GM06990 (cell line): ENCODE measurements around the gene DCAF15.

Experiments
- DNase-seq: peaks from one replicate; pipeline ENCODE4 v3.0.0-alpha.2; 2011; ENCODE audit not compliant: insufficient read length; ENCODE audit errors: extremely low read depth
- H3K27me3 ChIP-seq: replicated peaks from 2 replicates; pipeline ENCODE4 v1.6.0; 2011; ENCODE audit warnings: low read length; ENCODE audit not compliant: control insufficient read depth, insufficient read depth
- H3K36me3 ChIP-seq: 2 replicates; pipeline ENCODE4 v1.5.1; 2011; ENCODE audit warnings: low read length; ENCODE audit not compliant: control insufficient read depth, insufficient read depth
- H3K4me3 ChIP-seq: replicated peaks from 2 replicates; pipeline ENCODE4 v1.5.1; 2011; ENCODE audit warnings: low read depth, mild to moderate bottlenecking, control low read depth, low read length
- TF ChIP-seq, protein P1 (sequence below): IDR thresholded peaks from 2 replicates; pipeline ENCODE4 v1.5.1; 2011; ENCODE audit warnings: low read length, control low read depth, mild to moderate bottlenecking, inconsistent platforms; ENCODE audit not compliant: insufficient read depth, poor library complexity, severe bottlenecking

DCAF15 gene

GRCh38 chr19:14006766-14007562 is 54.7 kb downstream of the DCAF15 start:
- Histone ChIP-seq H3K36me3 (no peaks in the 10 kb centered on the region), H3K4me3 (peak overlapping the region; percentile 84), H3K27me3 (no peaks in the 10 kb centered on the region)
- no peak for DNase-seq
- TF ChIP-seq, protein P1, sequence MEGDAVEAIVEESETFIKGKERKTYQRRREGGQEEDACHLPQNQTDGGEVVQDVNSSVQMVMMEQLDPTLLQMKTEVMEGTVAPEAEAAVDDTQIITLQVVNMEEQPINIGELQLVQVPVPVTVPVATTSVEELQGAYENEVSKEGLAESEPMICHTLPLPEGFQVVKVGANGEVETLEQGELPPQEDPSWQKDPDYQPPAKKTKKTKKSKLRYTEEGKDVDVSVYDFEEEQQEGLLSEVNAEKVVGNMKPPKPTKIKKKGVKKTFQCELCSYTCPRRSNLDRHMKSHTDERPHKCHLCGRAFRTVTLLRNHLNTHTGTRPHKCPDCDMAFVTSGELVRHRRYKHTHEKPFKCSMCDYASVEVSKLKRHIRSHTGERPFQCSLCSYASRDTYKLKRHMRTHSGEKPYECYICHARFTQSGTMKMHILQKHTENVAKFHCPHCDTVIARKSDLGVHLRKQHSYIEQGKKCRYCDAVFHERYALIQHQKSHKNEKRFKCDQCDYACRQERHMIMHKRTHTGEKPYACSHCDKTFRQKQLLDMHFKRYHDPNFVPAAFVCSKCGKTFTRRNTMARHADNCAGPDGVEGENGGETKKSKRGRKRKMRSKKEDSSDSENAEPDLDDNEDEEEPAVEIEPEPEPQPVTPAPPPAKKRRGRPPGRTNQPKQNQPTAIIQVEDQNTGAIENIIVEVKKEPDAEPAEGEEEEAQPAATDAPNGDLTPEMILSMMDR: no peak
